EH (cell line): ENCODE measurements around the gene GRM1.

Source experiments
- DNase-seq: peaks from one replicate; pipeline ENCODE4 v3.0.0-alpha.2; 2015; ENCODE audit warnings: low read depth

The GRM1 gene

DNA sequence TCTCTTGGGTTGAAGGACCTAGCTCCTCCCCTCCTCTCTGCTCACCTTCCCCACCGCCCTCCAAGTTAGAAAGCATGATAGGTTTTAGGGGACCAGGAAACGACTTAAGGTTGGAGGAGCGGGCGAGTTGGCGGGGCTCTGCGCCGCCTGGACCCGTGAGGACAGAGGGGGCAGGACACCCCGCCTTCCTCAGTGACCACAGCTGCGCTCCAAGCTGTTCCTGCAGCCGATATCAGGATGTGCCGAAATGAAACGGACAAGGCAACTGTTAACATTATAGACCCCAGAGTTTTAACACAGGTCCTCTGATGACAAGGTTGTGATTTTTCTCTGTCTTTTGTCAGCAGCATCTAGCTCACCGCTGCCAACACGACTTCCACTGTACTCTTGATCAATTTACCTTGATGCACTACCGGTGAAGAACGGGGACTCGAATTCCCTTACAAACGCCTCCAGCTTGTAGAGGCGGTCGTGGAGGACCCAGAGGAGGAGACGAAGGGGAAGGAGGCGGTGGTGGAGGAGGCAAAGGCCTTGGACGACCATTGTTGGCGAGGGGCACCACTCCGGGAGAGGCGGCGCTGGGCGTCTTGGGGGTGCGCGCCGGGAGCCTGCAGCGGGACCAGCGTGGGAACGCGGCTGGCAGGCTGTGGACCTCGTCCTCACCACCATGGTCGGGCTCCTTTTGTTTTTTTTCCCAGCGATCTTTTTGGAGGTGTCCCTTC is at the start of gene GRM1:
GRM1 (plus strand) TSS at position 212 of the 722 bp plus-strand sequence; CDS start at position 668, 456 bp downstream.
- DNase-seq: no peak

DNA sequence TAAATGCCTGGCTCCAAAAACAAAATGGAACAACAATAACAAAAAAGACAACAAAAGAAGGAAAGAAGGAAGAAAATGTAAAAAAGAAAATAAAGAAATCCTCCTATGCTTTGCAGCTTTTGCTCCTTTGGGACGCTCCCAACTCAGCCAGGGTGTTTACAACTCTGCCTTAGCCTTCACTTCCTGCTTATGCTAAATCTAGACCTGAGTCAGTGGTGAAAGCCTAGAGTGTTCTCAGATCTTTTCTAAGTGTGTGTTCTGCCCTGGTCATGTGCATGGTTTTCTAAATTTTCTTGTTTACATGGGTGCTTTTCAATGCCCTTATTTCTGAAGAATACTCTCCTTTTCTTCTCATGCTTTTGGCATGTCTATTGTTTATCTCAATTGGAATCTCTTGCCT is 19.5 kb upstream of the GRM1 start:
- no peak for DNase-seq

DNA sequence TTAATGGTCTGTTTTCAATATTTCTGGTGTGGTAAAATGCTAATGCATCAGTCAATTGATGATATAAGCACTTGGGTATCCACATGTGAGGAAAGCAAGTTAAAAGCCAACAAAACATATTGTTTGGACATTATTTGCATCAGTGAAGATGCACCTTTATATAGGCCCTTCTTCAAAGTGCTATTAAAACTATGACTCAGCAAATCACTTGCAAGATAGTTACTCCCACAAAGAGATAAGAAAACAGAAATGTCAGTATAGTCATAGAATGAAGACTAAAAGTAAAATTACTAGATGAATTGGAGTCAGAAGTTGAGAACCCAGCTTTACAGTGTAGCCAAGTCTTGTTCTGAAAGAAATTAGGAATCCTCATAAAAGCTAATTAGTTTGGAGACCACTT is 14.6 kb upstream of the GRM1 start:
- DNase-seq: no peak

DNA sequence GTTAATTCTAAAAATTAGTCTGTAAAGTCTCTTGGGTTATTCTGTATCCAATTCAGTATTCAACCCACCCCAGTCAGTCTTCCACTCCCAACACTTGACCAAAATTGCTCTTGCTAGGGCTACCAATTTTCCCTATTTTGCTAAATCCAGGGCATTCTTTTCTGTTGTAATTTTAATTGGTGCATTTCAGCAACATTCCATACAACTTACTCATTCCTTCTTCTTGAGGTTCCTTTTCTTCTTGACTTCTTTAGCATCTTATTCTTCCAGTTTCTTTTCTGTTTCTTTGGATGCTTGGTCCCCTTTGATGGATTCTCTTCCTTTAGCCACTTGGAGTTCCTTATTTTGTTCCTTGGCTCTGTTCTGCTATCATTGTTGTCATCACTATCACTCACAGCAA is 11.2 kb upstream of the GRM1 start:
- DNase-seq: peak; percentile 7

DNA sequence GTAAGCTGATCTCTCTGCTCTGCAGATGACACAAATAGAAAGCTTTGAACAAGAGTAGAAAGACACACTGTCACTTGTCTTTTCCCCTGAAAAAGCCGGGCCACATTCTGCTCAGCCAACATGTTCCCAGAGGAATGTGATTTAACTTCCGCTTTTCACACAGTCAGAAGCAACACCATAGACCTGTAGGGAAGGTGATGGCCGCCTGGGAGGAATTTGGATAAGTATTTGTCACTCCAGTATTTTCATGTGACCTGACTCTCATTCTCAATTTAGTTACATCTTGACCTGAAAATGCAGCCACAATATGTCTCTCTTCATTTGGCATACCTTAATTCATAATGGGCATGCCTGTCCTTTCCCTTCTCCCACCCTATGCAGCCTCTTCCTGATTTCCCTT is 2.0 kb upstream of the GRM1 start:
- no peak for DNase-seq

DNA sequence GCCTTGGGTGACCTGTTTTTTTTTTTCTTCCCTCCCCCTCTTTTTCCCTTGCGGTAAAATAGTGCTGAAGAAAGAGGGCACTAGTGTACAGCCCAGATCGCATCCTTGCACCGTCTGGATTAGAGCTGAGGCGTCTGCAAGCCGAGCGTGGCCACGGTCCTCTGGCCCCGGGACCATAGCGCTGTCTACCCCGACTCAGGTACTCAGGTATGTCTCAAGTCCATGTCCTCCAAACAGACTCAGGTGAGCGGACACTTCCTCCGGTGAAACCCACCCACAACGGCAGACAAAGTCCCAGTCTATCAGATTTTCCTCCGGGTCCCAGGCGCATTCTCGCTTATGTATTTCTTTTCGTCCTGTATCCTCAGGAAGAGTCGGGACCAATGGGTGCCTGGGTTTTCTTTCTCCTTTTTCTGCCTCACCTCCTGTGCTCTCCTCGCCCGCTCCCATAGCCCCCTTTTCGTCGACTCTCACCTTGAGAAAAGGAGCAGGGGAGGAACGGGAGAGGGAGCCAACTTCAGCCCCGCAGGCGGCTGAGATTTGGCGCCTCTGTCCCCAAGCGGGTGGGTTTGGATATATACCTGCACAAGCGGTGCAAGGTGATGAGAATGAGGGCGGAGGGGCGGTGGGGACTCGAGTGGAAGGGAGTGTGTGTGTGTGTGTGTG is 1.1 kb upstream of the GRM1 start:
- DNase-seq: no peak

DNA sequence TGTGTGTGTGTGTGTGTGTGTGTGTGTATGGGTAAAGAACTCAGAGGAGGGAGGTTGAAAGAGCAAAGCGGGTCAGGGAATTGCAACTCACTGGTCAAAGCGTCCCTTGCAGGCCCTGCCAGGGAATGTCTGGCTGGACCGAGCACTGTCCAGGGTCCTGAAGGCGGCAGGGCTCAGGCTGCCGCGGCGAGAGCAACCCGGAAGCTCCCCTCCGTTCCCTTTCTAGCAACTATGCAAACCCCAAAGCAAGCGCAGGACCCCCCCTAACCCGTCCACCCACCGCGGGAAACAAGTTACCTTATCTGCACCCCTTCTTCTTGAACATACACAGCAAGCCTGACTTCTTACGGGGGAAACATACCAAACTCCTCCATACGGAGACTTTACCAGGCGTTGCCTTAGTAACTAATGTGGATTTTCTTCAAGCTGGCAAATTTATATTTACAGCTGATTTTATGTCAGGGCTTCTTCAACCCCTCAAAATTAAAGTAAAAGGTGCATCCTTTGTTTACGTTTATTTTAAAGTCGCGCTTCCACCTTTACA is 538 bp upstream of the GRM1 start:
- peak; percentile 68 for DNase-seq

DNA sequence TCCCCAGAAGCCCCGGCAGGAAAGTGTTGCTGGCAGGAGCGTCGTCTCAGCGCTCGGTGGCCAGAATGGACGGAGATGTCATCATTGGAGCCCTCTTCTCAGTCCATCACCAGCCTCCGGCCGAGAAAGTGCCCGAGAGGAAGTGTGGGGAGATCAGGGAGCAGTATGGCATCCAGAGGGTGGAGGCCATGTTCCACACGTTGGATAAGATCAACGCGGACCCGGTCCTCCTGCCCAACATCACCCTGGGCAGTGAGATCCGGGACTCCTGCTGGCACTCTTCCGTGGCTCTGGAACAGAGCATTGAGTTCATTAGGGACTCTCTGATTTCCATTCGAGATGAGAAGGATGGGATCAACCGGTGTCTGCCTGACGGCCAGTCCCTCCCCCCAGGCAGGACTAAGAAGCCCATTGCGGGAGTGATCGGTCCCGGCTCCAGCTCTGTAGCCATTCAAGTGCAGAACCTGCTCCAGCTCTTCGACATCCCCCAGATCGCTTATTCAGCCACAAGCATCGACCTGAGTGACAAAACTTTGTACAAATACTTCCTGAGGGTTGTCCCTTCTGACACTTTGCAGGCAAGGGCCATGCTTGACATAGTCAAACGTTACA is 817 bp downstream of the GRM1 start:
- DNase-seq: no peak

DNA sequence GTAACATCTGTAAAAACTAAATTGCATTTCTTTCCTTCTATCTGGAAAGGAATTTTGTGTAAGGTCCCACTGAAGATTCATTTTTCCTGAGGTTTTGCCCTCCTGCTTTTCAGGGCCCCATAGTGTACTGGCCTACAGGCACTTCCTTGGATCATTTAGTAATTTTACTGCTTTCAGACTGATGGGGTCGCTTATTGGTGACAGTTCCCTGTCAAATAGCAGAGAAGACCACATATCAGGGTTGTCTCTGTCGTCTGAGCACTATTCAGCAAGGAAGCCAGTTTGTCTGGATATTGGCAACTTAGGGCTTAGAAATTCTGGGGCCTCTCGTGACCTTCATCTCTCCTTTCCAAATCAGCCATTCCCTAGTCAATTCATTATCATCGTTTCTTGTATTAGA is 3.5 kb downstream of the GRM1 start:
- no peak for DNase-seq

DNA sequence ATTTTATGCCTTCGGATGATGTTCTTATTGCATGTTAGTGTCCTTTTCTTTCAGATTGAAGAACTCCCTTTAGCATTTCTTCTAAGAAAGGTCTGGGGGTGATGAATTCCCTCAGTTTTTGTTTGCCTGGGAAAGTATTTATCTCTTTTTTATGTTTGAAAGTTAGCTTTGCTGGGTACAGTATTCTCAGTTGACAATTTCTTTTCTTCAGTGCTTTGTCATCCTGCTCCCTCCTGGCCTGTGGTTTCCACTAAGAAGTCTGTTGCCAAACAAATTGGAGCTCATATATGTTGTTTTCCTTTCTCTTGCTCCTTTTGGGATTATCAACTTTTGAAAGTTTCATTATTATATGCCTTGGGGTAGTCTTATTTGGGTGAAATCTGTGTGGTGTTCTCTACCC is 11.5 kb downstream of the GRM1 start:
- DNase-seq: no peak

DNA sequence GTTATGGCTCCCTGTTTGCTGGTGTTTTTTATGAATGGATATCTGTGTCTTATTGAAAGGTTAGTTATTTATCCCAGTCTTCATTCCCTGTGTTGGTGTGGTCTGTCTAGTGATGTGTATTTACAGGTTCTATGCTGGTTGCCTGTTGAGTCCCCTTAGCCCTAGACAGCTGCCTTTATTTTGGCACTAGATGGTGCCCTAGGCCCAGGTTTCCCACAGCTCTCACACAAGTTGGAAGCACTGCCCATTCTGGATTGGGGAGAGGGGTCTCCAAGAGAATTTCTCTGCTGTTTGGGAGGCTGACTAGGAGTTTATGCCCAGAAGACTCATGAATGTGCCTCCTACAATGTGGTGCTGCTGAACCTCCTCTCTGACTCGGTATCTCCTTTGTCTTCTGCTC is 12.4 kb downstream of the GRM1 start:
- DNase-seq: peak; percentile 28

DNA sequence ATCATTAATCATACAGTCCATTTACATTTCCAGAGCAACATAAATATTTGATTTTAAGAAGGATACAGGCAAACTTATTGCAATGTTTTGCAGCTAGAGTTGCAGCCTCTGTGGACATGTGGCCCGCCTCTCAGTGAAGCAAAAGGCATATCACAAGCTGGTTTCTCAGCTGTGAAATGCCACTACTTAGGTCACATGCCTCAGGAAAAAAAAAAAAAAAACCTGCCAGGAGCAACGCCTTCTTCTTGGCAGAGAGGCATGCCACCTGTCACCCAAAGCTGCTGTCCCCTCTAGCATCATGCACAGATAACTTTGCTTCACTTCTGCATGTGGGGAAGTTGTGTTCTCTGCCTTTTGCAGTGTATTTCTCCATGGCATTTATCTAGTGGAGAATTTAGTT is 18.5 kb downstream of the GRM1 start:
- DNase-seq: no peak

DNA sequence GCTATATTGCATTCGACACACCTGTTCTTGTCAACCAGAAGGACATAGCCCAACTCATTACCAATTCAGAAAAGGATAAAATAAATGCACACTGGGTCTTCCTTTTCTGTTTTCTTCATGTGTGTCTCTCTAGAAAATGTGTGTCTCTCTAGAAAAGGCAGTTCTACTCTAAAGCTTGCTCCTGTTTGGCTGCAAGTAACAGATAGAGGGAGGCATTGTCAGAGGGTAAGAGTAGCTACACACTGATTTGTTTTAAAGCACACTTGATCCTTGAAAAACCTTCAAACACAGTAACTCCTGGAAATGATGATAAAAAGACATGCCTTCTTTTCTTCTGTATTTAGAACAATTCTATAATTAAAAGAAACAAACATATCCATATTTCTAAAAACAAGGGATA is 21.3 kb downstream of the GRM1 start:
- no peak for DNase-seq

DNA sequence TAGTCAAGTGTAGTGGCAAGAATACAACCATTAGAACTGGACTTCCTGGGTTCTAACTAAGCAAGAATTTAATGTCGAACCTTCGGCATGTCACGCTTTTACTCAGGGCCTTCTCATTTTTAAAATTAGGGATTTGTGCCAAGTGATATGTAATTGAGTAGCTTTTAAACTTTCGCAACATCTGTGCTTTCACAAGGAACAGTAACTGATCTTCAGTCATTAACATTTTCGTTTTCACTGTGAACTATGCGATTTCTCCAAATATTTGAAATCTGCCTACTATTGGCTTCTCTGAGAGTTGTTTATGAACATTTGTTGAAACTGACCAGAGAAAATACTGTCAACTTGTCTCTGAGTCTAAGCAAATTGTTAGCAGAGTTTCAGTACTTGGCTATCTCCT is 27.6 kb downstream of the GRM1 start:
- no peak for DNase-seq

DNA sequence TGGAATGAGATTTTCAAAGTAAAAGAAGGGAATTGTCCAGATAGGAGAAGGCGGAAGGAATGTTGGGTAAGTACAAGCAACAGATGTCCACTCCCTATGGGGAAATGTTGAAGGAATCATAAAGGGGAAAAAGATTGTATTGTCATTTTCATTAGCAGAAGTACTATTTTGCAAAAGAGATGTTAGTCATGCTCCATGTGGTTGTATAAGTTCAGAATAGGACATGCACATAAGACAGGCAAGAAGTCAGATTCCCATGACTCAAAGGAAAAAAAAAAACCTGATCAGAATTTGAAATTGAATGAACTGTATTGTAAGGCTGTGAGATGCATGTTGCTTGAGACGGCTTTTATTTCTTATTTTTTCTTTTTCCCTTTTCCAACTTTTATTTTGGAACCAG is 36.8 kb downstream of the GRM1 start:
- DNase-seq: no peak

DNA sequence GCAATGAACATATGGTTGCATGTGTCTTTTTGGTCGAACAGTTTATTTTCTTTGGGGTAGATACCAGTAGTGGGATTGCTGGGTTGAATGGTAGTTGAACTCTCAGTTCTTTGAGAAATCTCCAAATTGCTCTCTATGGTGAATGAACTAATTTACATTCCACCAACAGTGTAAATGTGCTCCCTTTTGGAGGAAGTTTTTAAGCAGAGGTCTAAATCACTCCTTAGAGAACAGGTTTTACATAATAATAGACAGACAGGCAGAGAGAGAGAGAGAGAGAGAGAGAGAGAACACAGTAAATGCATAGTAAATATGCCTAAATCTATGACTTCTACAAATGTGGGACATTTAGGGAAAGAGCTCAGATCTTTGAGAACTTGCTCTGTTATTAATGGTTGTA is 37.6 kb downstream of the GRM1 start:
- no peak for DNase-seq

DNA sequence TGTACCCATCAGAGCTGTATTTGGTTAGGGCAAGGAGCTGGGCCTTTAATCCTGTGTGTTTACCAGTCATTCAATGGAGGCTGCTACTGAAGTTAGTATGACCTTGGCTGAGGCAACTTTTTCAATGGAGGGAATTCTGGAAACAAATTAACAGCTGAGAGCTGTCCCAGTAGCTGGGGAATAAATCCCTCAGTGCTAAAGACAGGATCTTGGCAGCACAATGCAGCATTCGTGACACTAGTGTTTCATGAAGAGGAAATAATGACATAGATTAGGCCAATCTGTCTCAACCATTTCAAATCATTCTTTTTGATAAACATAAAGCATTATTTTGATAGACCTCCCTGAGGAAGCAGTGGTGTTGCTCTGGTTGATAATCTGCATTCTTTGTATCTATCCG is 42.9 kb downstream of the GRM1 start:
- no peak for DNase-seq

DNA sequence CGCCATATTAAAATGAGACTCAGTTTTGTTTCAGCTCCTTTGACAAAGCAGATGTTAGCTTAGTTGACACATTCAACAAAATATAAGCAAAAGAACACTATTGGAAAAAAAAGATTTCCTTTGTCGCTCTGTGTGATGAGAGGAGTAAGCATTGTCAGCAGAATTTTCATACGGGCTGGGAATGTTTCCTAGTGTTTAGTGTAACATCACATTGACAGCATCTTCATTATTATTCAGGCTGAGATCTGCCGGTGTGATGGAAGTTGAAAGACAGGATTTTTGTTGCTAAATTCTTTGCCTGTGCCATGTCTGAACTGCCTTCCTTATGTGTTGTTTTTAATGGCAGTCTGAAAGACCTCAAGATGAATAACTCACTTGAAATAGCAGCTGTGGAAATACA is 49.1 kb downstream of the GRM1 start:
- DNase-seq: no peak

DNA sequence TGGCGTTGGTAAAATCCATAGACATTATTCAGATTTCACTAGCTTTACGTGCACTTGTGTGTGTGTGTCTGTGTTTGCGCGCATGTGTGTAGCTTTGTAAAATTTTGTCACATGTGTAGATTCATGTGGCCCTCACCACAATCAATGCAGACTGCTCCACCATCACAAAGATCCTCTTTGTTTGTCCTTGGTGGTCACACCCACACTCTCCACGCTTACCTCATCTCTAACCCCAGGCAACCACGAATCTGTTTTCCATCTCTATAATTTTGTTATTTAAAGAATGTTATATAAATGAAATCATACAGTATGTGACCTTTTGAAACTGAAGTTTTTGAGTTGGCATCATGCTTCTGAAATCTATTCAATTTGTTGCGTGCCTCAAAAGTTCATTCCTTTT is 58.5 kb downstream of the GRM1 start:
- DNase-seq: no peak

DNA sequence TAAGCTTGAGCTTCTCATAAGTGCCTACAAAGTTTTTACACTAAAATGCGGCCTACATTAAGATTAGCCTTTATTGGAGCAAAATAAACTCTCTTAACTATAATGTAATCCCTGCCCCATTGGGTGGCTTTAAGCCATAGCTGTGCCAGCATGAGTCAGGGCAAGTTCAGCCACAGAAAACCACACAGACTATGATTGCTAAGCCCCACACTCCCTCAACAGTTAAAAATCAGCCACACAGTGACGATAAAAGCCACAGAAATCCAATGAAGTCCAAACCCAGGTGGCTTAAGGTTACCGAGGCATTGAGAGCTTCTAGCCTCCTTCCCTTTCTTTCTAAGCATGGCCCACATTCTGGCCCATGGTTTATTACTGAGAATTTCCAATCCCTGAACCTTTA is 61.6 kb downstream of the GRM1 start:
- peak; percentile 0 for DNase-seq

DNA sequence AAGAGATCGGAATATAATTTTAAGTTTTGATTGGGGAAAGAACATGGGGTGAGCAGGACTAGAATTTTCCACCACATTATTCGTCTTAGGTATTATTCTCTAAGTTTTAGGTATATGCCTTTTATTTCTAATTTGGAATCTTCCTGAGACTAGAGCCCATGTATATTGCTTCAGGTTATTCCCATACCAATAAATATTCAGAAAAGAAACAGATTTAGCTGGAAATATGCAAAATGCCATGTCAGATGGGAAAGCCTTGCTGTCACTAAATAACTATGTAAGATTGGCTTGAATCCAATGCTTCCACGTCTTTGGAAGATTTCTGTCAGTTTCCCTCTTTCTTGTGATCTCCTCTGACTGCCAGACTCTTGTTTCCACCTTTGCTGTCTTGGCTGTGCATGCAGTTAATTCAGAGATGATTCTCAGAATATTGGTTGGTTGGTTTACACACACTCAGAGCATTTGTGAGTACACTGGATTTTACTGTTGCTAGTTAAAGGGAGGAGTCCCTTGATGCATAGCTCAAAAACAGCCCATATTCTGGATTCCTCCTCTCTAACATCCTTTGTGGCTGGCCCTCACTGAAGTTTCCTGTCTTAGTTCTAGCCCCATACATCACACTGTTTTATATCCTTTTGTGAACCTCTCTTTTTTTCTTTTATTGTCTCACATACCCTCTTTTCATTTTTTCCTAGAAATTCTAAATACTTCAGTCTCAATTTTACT is 64.3 kb downstream of the GRM1 start:
- no peak for DNase-seq

DNA sequence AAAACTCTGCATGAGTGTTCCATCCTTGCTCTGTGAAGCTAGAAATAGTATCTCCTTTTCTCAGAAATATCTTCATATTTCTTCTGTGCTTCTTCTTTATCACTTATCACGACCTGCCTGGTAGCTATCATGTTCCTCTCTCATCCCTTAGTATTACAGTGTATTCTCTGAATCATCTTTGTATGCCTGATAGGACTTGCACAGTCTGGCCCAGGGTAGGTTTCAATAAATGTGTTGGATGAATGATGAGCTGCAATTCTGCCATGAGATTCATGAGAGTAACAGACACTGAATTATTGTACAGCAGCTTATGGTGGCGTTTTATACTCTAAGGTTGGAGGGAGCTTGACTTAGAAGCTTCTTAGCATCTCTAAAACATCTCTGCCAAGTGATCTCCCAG is 66.6 kb downstream of the GRM1 start:
- DNase-seq: no peak

DNA sequence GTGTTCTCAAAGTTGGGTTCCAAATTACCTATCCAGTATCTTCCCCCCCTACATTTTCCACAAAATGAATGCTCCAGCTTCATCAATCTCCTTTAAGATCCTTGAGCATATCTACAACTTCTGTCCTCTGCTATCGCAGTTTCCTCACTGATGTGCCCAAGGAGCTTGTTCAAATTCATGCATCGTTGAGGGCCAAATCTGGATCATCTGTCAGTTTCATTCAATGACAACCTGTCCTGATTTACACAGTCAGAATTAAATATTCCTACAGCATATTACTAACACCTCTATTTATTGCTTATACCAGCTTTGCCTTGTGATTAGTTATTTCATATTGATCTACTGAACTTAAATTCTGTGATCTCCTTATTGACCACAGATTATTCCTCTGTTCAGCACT is 68.7 kb downstream of the GRM1 start:
- no peak for DNase-seq
